ENCODE data around the gene NTN1. TPM values are rescaled to one million over a fixed set of nuclear protein-coding genes. Genes with fewer than 3 reads are reported as not detected.

Gene NTN1
- total and polyA plus RNA-seq, 2 experiments from 2014 or later = 0.16 to 0.60 TPM

DNA sequence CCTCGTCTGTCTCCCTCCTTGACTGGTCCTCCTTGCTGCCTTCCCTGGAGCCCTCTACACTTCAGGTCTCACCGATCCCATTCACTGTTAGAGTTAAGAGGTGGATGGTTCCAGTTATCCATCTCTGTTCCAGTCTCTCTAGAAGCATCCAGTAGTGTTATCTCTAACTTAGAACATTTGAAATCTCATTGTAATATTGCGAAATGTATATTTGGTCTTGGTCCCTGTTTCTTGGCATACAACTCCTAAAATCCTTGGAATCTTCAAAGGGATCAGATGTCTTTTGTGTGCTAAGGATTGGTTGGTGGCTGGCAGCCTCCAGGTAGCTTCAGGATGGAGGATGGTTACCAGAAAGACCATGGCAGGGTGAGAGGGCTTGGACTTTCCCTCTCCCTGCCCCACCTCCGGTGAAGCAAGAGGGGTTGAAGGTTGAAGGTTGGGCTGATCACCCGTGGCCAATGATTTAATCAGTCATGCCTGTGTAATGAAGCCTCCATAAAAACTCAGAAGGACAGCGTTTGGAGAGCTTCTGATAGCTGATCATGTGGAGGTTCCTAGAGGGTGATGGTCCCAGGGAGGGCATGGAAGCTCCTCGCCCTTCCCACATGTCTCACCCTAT lies 59.1 kb downstream of the NTN1 start:
- Histone ChIP-seq H3K27me3 (peaks cover 17% of the 10 kb centered on the region), H3K9me3 (ENCODE audit: low read depth) (no peaks in the 10 kb centered on the region), H3K4me3 (no peak overlapping the region), H3K27ac (no peak overlapping the region), H3K4me1 (ENCODE audit: low read depth) (no peaks in the 10 kb centered on the region), H3K36me3 (no peaks in the 10 kb centered on the region)
- TF ChIP-seq, protein P1, sequence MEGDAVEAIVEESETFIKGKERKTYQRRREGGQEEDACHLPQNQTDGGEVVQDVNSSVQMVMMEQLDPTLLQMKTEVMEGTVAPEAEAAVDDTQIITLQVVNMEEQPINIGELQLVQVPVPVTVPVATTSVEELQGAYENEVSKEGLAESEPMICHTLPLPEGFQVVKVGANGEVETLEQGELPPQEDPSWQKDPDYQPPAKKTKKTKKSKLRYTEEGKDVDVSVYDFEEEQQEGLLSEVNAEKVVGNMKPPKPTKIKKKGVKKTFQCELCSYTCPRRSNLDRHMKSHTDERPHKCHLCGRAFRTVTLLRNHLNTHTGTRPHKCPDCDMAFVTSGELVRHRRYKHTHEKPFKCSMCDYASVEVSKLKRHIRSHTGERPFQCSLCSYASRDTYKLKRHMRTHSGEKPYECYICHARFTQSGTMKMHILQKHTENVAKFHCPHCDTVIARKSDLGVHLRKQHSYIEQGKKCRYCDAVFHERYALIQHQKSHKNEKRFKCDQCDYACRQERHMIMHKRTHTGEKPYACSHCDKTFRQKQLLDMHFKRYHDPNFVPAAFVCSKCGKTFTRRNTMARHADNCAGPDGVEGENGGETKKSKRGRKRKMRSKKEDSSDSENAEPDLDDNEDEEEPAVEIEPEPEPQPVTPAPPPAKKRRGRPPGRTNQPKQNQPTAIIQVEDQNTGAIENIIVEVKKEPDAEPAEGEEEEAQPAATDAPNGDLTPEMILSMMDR (IDR thresholded peaks at IDR 0.05; ENCODE audit: low read depth, low read length) = no peak
- no peak for DNase-seq (ENCODE audit: low read depth in 1 of 2, low spot score in 1 of 2)

DNA sequence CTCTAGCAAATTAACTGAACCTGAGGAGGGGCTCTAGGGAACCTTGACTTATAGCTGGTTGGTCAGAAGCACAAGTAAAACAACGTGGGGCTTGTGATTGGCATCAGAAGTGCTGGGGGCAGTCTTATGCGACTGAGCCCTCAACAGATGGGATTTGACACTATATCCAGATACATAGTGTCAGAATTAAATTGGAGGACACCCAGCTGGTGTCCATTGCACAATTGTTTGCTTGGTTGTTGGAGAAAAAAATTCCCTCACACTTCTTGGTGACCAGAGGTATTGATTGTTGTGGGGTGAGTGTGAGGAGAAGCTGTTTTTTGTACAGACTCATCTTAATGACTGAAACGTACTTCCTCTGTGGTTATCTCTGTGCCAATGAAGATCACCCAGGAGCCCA lies 59.7 kb downstream of the NTN1 start:
- Histone ChIP-seq H3K4me1 (ENCODE audit: low read depth) (no peaks in the 10 kb centered on the region), H3K27ac (no peak overlapping the region), H3K9me3 (ENCODE audit: low read depth) (no peaks in the 10 kb centered on the region), H3K36me3 (no peaks in the 10 kb centered on the region), H3K27me3 (peaks cover 21% of the 10 kb centered on the region), H3K4me3 (no peak overlapping the region)
- TF ChIP-seq, protein P1 (IDR thresholded peaks at IDR 0.05; ENCODE audit: low read depth, low read length) = no peak
- DNase-seq (ENCODE audit: low read depth in 1 of 2, low spot score in 1 of 2) = no peak

DNA sequence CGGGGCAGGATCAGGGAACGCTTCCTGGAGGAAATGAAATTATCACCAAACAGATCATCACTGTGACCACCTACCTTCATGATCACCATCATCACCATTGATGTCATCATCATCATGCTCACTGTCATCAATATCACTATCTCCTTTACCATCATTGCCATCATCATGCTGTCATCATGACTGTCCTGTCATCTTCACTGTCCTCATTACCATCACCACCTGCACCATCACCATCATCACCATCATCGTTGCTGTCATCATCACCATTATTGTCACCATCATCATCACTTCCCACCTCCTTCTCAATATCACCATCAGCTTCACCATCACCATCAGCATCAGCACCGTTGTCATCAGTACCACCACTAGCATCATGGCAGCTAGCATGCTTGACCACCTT lies 65.3 kb downstream of the NTN1 start:
- Histone ChIP-seq H3K9me3 (ENCODE audit: low read depth) (no peaks in the 10 kb centered on the region), H3K36me3 (no peaks in the 10 kb centered on the region), H3K27ac (no peak overlapping the region), H3K4me1 (ENCODE audit: low read depth) (no peaks in the 10 kb centered on the region), H3K4me3 (no peak overlapping the region), H3K27me3 (peaks cover 16% of the 10 kb centered on the region)
- TF ChIP-seq, protein P1 (IDR thresholded peaks at IDR 0.05; ENCODE audit: low read depth, low read length) = no peak
- no peak for DNase-seq (ENCODE audit: low read depth in 1 of 2, low spot score in 1 of 2)

DNA sequence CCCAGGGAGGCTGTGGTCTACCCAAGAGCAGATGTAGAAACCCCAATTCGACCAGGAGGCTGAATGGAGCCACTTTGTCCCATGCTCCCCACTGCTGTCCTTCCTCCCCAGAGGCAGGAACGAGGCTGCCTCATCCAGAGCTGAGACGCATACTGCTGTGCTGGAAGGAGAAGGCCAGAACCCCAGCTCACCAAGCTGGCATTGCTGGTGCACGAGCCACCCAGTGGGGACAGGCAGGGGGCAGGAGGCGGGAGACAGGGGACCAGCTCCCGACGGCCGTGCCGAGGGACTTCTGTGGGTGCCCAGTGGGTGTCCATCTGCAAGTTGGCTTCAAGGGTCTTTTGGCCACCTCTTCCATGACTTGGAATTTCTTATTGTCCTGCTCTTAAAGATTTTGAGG lies 66.6 kb downstream of the NTN1 start:
- no peaks in the 10 kb centered on the region for H3K36me3 ChIP-seq
- DNase-seq (ENCODE audit: low read depth in 1 of 2, low spot score in 1 of 2) = no peak
- H3K4me3 ChIP-seq = no peak overlapping the region
- no peaks in the 10 kb centered on the region for H3K9me3 ChIP-seq (ENCODE audit: low read depth)
- H3K4me1 ChIP-seq (ENCODE audit: low read depth) = no peaks in the 10 kb centered on the region
- no peak overlapping the region for H3K27ac ChIP-seq
- TF ChIP-seq, protein P1 (IDR thresholded peaks at IDR 0.05; ENCODE audit: low read depth, low read length) = no peak
- H3K27me3 ChIP-seq = peaks cover 16% of the 10 kb centered on the region

DNA sequence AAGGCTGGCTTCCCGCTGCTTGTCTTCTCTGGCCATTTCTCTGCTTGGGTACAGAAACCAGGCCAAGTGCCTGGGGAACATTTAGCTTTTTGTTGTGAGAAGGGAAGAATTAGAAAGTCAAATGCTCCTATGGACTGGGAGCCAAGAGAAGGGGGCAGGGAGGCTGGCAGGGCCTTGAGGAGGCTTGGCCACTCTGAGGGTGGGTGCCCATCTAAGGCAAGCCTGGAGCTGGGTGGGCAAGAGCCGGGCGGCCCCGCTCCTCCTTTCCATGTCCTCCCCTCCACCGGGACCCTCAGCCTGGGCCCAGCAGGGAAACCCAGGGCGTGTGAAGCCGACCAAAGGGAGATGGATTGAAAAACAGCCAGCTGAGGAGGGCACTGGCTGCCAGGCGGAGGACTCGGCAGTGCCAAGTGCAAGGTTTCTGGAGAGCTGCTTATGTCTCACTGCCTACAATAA lies 69.4 kb downstream of the NTN1 start:
- no peak for DNase-seq (ENCODE audit: low read depth in 1 of 2, low spot score in 1 of 2)
- Histone ChIP-seq H3K4me3 (no peak overlapping the region), H3K9me3 (ENCODE audit: low read depth) (no peaks in the 10 kb centered on the region), H3K36me3 (no peaks in the 10 kb centered on the region), H3K27ac (no peak overlapping the region), H3K27me3 (peaks cover 11% of the 10 kb centered on the region), H3K4me1 (ENCODE audit: low read depth) (no peaks in the 10 kb centered on the region)
- TF ChIP-seq, protein P1 (IDR thresholded peaks at IDR 0.05; ENCODE audit: low read depth, low read length) = no peak

All from cardiac muscle cell (in vitro differentiated cells and primary cell).